ENCODE data around the gene APBB2.
A peak's percentile ranks its signal among the peaks of the same experiment; 100 is the strongest.
"Not testable (repeated sequence)": the region's sequence is repeated elsewhere in the genome, so short reads cannot be mapped to it uniquely, and the experiment has no call there.

The APBB2 gene

DNA sequence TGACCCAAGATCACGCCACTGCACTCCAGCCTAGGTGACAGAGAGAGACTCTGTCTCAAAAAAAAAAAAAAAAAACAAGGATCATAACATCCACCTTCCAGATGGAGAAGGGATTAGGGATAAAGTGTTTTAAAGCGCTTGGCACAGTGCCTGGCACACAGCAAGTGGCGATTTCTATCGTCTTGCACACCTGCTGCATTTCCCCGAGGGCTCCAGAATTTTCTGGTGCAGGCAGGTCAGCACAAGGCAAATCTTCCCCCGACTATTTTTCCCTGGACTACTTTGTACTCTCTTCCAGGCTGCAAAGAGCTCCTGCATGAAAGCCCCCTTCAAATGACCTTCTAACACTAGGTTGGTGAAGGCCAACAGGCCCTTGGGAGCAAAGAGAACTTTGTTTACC is 57.3 kb downstream of the APBB2 start:
- no peak for DNase-seq (ENCODE audit: low read depth)

DNA sequence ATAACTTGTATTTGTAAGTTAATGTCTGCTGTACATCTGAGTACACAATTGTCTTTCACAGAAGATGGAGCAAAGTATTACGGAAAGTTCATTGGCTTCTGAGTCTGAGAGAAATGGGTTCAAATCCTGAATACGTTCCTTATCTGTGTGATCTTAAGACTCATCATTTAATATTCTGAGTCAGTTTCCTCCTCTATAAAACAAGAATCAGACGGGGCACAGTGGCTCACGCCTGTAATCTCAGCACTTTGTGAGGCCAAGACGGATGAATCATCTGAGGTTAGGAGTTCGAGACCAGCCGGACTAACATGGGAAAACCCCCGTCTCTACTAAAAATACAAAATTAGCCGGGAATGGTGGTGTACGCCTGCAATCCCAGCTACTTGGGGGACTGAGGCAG is 57.8 kb downstream of the APBB2 start:
- peak; percentile 88 for DNase-seq (ENCODE audit: low read depth)

DNA sequence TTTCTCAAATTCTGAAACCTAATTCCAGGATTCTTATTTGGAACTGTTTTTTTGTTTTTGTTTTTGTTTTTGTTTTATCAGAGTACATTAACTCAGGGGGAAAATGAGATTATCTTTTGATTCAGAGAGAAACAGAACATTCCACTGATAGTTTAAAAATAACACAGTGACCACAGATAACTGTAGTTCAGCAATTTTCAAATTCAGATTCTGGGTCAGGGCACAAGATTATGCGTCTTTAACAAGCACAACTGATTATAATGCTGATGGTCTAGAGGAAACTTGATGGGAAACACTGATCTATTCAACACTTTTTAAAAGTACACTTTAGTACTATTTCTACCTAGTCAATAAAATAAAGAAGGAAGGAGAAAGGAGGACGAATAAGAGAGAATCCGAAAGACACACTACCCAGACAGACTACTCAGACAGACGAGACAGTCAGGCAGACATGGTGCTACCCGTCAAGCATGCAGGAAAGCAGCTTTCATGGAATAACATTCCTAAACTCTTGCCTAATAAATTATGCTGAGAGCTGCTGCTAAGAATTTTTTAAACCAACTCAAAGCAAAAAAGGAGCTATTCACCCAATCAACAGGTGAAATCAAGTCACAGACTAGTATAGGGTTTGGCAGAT is 59.0 kb downstream of the APBB2 start:
- DNase-seq (ENCODE audit: low read depth): peak; percentile 88

DNA sequence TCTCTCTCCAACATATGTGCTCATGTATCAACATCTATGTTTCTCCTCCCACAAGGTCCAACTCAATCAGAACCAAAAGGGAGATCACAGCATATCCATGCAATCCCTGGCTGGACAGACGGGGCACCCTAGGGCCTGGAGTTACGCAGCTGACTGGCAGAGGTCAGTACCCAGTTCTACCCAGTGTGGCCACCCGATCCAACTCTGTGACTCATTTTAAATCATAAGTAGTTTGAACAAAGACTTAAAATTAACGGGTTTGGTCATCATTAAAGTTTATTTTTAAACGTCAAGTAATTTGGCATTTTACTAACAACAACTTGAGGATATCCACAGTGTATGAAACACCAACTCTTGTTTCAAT is 59.5 kb downstream of the APBB2 start:
- DNase-seq (ENCODE audit: low read depth): peak; percentile 51

DNA sequence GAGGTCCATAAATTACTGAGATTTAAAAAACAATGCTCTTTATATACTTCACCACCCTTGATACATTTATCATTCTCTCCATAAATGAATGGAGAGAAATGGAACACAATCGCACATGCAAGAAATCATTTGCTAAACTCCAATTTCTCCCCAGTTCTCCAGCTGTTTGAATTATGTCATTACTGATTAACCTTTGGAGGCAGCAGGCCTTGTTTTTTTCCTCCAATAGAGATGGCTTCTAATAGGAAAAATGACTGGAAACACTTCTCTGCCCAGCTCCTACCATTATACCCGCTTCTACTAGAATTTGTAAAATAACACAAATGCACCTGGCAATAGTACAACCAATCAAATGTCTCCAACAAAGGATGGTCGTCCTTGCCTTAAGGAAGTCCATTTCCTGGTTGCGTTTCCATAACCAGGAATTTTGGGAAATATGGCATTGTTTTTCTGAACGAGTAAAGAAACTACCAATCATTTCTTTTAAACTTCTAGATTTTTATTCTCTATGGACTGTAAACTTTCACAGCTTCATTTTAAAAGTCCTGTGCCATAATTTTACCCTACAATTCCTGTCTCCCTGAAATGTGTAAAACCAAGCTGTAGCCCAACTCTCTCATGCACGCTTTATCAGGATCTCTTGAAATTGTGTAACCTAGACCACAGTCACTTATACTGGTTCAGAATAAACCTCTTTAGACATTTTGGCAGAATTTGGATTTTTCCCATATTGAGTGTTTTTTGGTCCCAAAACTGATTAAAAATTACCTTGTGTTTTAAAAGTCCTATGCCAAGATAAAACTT is 60.1 kb downstream of the APBB2 start:
- no peak for DNase-seq (ENCODE audit: low read depth)

DNA sequence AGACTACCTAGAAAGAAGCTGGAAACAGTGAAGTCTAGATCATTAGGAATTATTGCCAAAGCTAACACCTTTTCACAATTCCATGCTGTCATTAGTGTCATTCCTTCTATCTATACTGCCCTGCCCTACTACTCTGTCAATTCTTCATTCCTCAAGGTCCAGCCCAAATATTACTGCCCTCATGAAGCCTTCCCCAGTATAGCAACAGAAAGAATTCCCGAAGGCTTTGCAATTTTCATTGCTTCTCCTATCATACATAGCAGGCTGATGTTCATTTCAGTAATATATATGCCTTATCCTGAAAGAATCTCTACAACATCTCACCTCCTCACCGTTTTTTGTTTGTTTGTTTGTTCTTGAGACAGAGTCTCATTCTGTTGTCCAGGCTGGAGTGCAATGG is 63.9 kb downstream of the APBB2 start:
- DNase-seq (ENCODE audit: low read depth): no peak

DNA sequence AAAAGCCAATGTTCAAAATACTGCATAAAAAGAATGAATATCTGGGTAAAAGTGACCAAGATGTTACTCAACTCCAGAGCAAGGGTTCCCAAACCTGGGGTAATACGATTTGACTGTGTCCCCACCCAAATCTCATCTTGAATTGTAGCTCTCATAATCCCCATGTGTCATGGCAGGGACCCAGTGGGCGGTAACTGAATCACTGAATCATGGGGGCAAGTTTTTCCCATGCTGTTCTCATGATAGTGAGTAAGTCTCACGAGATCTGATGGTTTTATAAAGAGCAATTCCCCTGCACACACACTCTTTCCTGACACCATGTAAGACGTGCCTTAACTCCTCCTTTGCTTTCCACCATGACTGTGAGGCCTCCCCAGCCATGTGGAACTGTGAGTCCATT is 64.8 kb downstream of the APBB2 start:
- not testable (repeated sequence) for DNase-seq (ENCODE audit: low read depth)

DNA sequence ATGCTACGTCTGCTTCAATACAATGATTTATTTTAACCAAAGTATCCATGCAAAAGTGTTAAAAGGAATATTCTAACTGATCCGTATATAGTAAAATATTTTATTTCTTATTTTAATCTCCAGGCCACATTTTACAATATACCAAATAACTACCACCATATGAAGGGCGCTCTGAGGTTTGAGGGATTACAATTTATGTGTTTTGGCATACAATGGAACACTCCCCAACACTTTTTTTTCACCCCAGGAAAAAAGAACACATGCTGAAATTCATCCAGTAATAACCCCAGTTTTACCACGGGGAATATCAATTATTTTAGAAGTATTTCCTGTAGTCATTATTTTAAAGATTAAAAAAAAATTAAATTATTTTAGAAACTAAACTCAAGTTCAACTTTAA is 65.4 kb downstream of the APBB2 start:
- DNase-seq (ENCODE audit: low read depth): no peak

DNA sequence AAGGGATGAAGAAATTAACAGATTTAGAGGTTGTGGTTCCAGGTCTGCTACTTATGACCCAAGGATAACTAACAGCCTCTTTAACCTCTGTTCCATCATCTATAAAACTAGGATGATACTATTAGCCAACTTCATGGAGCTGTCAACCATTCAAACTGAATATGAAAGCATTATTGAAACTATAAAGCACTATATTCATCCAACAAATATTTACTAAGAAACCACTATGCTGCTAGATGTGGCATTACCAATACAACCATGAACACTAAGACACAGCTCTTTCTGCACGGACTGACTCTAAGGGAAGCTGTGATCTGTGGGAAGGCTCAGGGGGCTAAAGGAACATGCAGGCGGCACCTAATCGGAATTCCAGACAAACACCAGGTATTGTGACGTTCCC is 66.0 kb downstream of the APBB2 start:
- no peak for DNase-seq (ENCODE audit: low read depth)

DNA sequence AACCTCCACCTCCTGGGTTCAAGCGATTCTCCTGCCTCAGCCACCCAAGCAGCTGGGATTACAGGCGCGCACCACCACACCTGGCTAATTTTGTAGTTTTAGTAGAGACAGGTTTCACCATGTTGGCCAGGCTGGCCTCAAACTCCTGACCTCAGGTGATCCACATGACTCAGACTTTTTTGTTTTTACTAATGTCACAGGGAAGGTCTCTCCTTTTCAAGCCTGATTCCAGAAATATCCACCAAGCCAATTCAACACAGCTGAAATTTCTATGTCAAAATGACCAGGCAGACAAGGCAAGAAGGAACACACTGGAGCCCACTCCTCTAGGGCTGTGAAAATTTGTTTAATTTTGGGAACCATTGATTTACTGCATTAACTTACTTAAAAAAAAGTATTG is 66.8 kb downstream of the APBB2 start:
- DNase-seq (ENCODE audit: low read depth): not testable (repeated sequence)

DNA sequence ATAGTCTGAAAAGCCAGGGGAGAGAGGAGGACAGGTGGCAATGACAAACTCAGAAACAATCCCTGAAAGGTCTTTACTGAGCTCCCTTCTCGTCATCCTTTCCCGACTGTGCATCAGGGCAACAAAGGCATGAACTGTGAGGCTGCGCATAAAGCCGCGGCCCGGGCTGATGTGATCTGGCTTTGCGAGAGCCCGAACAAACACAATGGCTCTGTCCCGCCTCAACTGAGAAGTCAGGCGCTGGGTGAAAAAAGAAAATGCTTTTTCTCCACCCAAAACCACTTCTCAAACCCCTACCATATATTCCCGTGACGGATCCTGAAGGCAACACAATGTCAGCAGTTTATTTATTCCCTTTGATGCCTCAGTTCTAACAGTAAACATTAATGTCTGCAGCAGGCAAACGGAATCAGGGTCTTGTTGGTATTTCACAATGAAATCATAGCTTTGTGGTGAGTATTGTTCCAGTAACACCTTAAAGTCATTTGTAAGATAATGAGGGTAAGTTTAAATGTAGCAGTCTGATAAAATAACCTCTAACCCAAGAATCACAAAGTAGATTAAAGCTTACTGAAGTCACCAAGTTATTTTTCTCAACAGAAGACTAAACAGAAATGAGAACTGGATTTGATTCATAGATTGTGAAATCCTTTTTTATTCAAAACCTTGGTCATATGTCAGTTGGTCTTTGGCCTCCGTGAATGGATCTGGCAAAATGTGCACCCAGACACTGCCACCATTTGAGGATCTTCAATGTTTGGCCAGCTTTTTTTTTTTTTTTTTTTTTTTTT is 67.4 kb downstream of the APBB2 start:
- peak; percentile 56 for DNase-seq (ENCODE audit: low read depth)

DNA sequence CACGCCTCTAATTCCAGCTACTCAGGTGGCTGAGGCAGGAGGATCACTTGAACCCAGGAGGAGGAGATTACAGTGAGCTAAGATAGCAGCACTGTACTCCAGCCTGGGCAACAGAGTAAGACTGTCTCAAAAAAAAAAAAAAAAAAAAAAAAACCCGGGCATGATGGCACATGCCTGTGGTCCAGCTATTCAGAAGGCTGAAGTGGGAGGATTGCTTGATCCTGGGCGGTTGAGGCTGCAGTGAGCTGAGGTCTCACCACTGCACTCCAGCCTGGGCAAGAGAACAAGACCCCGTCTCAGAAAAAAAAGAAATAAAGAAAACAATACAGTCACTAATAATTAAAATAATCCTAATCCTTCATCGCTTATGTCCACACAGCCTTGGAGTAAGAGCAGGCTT is 68.1 kb downstream of the APBB2 start:
- peak; percentile 15 for DNase-seq (ENCODE audit: low read depth)

DNA sequence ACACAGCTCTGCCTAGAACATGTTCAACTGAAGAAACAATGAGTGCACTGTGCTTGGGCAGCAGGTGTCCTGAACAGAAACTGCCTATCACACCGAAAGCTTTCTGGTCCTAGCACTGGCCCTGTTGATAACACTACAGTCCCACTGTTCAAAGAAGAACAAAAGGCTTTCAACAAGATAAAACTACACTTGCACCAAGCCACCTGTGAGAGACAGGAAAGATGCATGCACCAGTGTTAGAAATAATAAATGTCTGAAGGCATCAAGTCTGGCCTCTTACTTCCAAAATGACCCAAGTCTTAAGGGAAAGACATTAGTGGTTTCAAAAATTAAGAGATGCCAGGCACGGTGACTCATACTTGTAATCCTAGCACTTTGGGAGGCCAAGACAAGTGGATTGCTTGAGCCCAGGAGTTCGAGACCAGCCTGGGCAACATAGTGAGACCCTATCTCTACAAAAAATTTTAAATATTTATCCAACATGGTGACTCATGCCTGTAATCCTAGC is 68.7 kb downstream of the APBB2 start:
- DNase-seq (ENCODE audit: low read depth): peak; percentile 63

DNA sequence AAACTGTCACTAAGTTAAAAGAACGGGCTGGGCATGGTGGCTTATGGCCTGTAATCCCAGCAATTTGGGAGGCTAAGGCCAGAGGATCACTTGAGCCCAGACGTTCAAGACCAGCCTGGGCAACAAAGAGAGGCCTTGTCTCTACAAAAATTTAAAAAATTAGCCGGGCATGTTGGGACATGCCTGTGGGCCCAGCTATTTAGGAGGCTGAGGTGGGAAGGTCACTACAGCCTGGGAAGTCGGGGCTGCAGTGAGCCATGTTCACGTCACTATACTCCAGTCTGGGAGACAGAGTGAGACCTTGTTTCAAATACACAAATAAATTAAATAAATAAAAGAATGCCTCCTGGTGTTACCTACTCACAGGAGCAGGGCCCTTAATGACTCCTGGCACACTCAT is 69.5 kb downstream of the APBB2 start:
- peak; percentile 48 for DNase-seq (ENCODE audit: low read depth)

DNA sequence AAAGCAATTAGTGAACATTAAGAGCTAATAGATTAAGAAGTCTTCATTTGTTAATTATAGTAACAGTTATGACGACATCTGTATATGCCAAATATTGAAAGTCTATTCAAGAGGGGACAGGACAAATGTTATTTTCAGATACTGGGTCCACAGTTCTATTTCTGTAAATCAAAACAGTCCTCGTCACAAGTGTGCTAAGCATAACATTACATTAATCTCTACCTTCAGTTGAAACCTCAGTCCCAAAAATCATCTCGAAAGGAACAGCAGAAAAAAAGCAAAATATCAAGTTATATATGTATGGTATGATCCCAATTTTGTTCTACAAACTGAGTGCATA is 70.3 kb downstream of the APBB2 start:
- DNase-seq (ENCODE audit: low read depth): no peak

DNA sequence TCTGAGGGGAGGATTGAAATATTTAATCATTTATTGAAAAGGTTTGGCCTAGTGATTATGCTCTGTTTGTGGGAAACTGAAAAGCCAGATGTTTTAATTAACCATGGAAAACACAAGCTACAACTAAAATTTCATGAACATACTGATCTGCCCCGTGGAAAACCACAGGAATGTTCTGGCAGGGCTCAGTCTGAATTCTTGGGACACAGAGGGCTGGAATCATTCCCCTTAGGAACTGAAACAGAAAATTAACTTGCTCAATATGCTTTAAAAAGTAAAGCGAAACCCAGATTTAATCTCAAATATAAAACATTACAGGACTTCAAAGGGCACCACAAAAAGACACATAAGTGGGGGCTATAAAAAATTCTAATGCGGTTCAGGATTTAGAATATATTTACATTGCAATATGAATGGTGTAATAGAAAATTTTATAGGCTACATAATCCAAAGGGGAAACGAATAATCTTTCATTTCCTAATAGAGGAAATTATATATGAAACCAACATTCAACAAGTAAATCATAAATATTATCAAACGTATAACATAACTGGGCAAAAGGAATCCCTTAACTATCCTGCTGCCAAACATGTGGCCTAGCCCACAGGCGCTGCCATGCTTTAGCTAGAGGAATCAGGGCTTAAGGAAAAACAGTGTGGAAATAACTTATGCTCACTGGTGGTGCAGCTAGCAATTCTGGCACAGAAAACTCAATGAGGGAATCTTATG is 70.9 kb downstream of the APBB2 start:
- peak; percentile 97 for DNase-seq (ENCODE audit: low read depth)

DNA sequence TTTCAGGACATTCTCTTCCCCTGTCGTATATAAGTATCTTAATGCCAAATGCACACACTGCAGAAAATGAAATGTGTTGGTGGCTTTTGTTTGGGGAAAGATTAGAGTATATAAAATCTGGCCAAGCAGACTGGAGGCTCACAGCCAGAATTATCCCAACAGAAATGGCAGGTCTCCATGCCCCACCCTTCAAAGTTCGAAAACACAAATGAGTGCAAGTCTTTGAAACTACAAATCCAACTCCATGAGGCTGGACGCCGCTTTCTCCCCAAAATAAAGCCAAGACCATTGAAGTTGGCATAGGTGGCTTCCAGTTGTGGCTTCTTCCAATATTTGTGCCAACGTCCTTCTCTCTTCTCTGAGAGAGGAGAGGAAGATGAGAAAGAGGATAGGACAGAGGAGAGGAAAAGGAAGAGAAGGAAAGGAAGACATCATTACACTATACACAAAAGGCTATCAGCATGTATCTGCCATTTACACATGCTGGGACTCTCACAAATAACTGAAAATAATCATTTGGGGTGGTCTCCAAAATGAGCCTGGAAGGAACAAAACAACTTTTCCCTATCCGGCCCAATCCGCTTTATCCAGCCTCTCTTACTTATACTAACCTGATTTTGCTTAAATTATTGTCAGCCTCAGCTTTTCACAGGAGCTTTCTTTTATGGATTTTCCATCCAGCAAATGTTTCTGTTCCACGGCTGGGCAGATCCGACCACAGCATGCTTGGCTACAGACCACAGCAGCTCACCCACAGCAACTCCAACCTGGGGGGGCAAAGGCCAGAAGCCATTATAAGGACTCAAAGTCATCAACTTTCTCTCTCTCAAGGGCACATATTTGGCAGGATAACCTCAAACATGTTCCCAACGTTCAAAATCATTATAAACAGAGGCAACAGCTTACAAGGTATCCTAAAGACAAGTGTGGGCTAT is 71.7 kb downstream of the APBB2 start:
- DNase-seq (ENCODE audit: low read depth): peak; percentile 79

DNA sequence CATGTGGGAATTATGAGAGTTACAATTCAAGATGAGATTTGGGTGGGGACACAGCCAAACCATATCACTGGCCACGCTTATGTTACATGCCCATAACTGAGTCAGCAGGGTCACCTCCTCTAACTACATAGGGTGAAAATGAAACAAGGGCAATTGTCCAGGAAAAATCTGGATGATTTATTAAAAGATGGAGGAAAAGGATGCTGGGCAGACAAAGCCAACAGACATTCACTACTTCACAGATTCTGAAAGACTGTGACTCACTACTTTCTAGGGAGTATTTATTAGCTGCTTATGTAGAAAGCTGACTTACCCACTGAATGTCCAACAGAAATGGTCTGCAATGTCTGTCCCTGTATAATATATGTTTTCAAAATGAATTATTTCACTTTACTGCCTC is 72.4 kb downstream of the APBB2 start:
- peak; percentile 95 for DNase-seq (ENCODE audit: low read depth)

DNA sequence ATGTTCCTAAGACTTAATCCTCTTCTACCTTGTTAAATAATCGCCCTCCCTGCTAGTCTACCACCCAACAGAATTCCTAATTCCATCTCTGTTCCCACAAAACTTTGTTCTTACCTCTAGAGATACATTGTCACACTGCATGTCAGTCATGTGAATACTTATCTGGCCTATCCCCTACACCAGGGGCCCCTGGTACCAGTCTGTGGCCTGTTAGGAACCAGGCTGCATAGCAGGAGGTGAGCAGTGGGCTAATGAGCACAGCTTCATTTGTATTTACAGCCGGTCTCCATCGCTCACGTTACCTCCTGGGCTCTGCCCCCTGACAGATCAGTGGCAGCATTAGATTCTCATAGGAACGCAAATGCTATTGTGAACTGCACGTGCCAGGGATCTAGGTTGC is 73.9 kb downstream of the APBB2 start:
- no peak for DNase-seq (ENCODE audit: low read depth)

DNA sequence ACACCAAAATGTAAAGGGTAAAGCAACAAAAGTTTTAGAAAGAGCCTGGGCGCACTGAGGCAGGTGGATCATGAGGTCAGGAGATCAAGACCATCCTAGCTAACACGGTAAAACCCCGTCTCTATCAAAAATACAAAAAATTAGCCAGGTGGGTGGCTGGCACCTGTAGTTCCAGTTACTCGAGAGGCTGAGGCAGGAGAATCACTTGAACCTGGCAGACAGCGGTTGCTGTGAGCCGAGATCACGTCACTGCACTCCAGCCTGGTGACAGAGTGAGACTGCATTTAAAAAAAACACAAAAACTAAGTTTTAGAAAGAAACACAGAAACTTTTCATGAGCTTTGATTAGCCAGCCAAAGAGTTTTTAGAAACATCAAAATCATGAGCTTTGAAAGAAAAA is 76.5 kb downstream of the APBB2 start:
- DNase-seq (ENCODE audit: low read depth): no peak

DNA sequence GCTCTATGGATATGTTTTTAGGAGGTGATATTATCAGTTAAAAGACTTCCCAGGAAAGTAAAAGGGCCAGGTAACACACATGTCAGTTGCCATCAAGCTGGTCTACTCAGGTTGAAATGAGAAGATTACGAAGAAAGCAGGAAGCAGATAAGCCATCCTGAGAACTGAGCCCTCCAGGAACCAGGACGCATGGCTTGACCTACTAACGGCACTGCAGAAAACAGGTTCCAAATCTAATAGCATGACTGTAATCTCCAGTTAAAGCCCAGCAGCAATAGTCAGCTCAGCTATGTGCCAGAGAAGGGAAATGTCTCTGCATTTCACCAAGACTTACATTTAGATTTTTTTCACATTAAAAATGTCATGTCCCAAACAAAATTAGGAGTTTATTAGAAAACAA is 77.9 kb downstream of the APBB2 start:
- no peak for DNase-seq (ENCODE audit: low read depth)
